ENCODE data around the gene SLC39A9. TPM values are rescaled to one million over a fixed set of nuclear protein-coding genes. Genes with fewer than 3 reads are reported as not detected.

Gene SLC39A9
- total RNA-seq, 4 donors from 2014 or later = 41.5 to 47.9 (median 45.4) TPM

Other genes with a start within 250 kb of the SLC39A9 start
- 10 to 100 TPM; 31.0 to 63.6 (median 36.9) TPM for gene DCAF5, start 245.6 kb upstream of the SLC39A9 start, total RNA-seq
- gene EXD2, start 207.2 kb upstream of the SLC39A9 start, total RNA-seq = 10 to 100 TPM; 16.7 to 37.1 (median 25.8) TPM
- 10 to 100 TPM in 1 of 4 donors, 1 to 10 TPM in 3; 3.7 to 16.2 (median 6.7) TPM for gene GALNT16, start 138.5 kb upstream of the SLC39A9 start, total RNA-seq
- 10 to 100 TPM; 70.2 to 89.8 (median 86.2) TPM for gene ERH, start 393 bp upstream of the SLC39A9 start, total RNA-seq
- under 1 TPM in 2 of 4 donors, not detected in 2; 0.08 to 0.16 TPM for gene PLEKHD1, start 86.0 kb downstream of the SLC39A9 start, total RNA-seq
- not detected for gene CCDC177, start 176.2 kb downstream of the SLC39A9 start, total RNA-seq
- gene SUSD6, start 212.9 kb downstream of the SLC39A9 start, total RNA-seq = 10 to 100 TPM; 24.4 to 40.6 (median 38.5) TPM

Data from gastroesophageal sphincter (tissue), 4 donors.